22Rv1 (cell line): ENCODE measurements around the gene HOMER1.

Experiments used
- CTCF ChIP-seq: fragments of 450-650 bp; IDR thresholded peaks from 2 replicates; pipeline ENCODE4 v1.5.1; 2017; ENCODE audit warnings: mild to moderate bottlenecking
- ZFX ChIP-seq: fragments of 450-650 bp; IDR thresholded peaks from 2 replicates; pipeline ENCODE4 v1.6.1; 2017; ENCODE audit warnings: antibody characterized with exemption, borderline replicate concordance

DNA sequence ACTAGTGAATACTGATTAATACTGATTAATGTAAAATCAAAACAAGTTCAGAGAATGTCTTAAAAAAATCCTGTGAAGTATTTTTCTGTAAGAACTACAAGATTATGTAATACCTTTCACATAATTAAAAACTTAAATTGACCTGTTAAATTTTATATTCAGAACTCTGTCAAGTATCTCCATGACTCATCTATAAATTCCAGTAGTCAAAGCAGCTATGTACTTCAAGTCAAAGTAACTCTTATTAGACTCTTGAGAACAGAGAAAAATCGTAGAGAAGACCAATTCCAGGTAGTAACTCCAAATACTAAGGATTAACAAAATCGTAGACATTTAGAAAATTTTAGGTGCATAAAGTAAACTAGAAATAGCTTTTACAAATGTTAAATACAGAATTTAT lies 77.1 kb downstream of the HOMER1 start:
- TF ChIP-seq CTCF = no peak
- TF ChIP-seq ZFX = no peak
